ENCODE data around the gene NFATC2. TPM values are rescaled to one million over a fixed set of nuclear protein-coding genes. Genes with fewer than 3 reads are reported as not detected.

The NFATC2 gene
- total RNA-seq, 1 experiment from 2014 or later: 0.61 TPM

DNA sequence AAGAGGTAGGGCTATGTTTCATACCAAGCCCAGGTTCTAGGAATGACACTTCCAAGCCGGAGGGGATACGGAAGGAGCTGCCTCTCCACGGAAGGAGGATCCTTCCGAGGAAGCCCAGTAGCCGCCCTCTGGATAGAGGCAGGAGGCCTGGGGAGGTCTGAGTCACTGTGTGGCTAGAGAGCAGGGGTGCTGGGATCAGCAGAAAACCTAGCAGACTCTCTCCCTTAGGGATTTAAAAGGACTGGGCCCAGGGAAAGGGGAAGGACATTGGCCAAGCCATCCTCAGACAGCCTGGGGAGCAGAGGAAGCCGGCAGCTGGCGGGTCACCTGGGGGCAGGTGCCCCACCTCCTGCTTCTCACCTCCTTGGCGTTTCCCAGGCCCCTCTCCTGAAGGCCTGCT, 36.6 kb upstream of the NFATC2 start:
- Histone ChIP-seq H2BK5ac (ENCODE audit: insufficient read length, low read length) (no peak overlapping the region), H3K79me2 (ENCODE audit: insufficient read depth, low read length) (no peaks in the 10 kb centered on the region), H2BK12ac (ENCODE audit: insufficient read length, low read depth, low read length) (no peak overlapping the region), H3K4me2 (ENCODE audit: insufficient read depth, insufficient read length, low read length) (no peak overlapping the region), H3T11ph (ENCODE audit: low read length) (no peak overlapping the region), H3K27me3 (ENCODE audit: insufficient read depth, low read length) (no peaks in the 10 kb centered on the region), H4K8ac (replicated peaks; ENCODE audit: insufficient read length, low read depth, low read length) (no peak overlapping the region), H4K20me1 (ENCODE audit: control insufficient read depth, insufficient read depth, insufficient read length) (no peaks in the 10 kb centered on the region), H3K27ac (ENCODE audit: insufficient read length, low read depth, low read length) (no peak overlapping the region), H3K79me1 (ENCODE audit: insufficient read depth, low read depth, low read length, poor library complexity, severe bottlenecking) (no peaks in the 10 kb centered on the region), H2BK15ac (ENCODE audit: low read depth, low read length) (no peak overlapping the region), H2BK120ac (ENCODE audit: low read depth, low read length, poor library complexity, severe bottlenecking) (no peak overlapping the region), H4K91ac (ENCODE audit: insufficient read length, low read depth, low read length) (no peak overlapping the region), H2BK20ac (ENCODE audit: low read depth, low read length, poor library complexity, severe bottlenecking) (no peak overlapping the region), H3K14ac (ENCODE audit: insufficient read depth, low read length) (no peak overlapping the region), H2AK5ac (ENCODE audit: insufficient read length, low read length) (no peak overlapping the region), H2AFZ (ENCODE audit: low read length) (no peak overlapping the region), H3K23me2 (ENCODE audit: insufficient read length, low read depth, low read length, poor library complexity, severe bottlenecking) (no peaks in the 10 kb centered on the region), H3K9ac (ENCODE audit: extremely low read depth, insufficient read length, low read length) (no peak overlapping the region), H3K4me1 (ENCODE audit: insufficient read depth, low read length) (no peaks in the 10 kb centered on the region), H3K9me3 (ENCODE audit: control insufficient read depth, low read depth, low read length) (no peaks in the 10 kb centered on the region), H3K23ac (ENCODE audit: insufficient read length, low read depth, low read length) (no peak overlapping the region), H3K56ac (ENCODE audit: insufficient read length, low read depth, low read length) (no peak overlapping the region), H3K4ac (ENCODE audit: low read depth, low read length) (no peak overlapping the region), H4K5ac (ENCODE audit: insufficient read length, low read depth, low read length) (no peak overlapping the region), H3K18ac (ENCODE audit: insufficient read length, low read depth, low read length) (no peak overlapping the region)
- H3K27ac Mint-ChIP-seq: no peak overlapping the region
- peaks cover 0 to 4% of the 10 kb centered on the region in 2 experiments; a peak in 2 of 4 replicates for H3K4me1 Mint-ChIP-seq
- H3K4me3 Mint-ChIP-seq: no peak overlapping the region
- DNase-seq: no peak
- peaks cover 27% of the 10 kb centered on the region for H3K27me3 Mint-ChIP-seq (ENCODE audit: low read depth)
- peaks cover 0 to 3% of the 10 kb centered on the region in 2 experiments; a peak in 2 of 5 replicates for H3K9me3 Mint-ChIP-seq
- H3K36me3 Mint-ChIP-seq (ENCODE audit: insufficient read depth in 1 of 3, low read depth in 3 of 3): no peaks in the 10 kb centered on the region
- TF ChIP-seq, protein P1, sequence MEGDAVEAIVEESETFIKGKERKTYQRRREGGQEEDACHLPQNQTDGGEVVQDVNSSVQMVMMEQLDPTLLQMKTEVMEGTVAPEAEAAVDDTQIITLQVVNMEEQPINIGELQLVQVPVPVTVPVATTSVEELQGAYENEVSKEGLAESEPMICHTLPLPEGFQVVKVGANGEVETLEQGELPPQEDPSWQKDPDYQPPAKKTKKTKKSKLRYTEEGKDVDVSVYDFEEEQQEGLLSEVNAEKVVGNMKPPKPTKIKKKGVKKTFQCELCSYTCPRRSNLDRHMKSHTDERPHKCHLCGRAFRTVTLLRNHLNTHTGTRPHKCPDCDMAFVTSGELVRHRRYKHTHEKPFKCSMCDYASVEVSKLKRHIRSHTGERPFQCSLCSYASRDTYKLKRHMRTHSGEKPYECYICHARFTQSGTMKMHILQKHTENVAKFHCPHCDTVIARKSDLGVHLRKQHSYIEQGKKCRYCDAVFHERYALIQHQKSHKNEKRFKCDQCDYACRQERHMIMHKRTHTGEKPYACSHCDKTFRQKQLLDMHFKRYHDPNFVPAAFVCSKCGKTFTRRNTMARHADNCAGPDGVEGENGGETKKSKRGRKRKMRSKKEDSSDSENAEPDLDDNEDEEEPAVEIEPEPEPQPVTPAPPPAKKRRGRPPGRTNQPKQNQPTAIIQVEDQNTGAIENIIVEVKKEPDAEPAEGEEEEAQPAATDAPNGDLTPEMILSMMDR (conservative IDR thresholded peaks at IDR 0.05): no peak
- no CpG with 5 or more reads among the region's 8 CpGs for WGBS (ENCODE audit: extremely low coverage, insufficient read length, low lambda C conversion rate)
